ENCODE results near the gene PPDPF. TPM values are rescaled to one million over a fixed set of nuclear protein-coding genes. Genes with fewer than 3 reads are reported as not detected.

Gene PPDPF
- total and polyA plus RNA-seq, 9 donors, result 47.3 to 370 (median 186) TPM

GRCh38 chr20:63530788-63531160, 10.2 kb downstream of the PPDPF start:
- no peak for DNase-seq
- peaks cover 13% of the 10 kb centered on the region for H3K4me1 ChIP-seq (ENCODE audit: control insufficient read depth, insufficient read depth, low read length)
- 70% methylated on average over 12 of the region's 14 CpGs for WGBS (ENCODE audit: insufficient coverage)
- H3K4me3 ChIP-seq (ENCODE audit: low read length), result no peak overlapping the region
- H3K27ac ChIP-seq (ENCODE audit: low read length), result no peak overlapping the region
- no peaks in the 10 kb centered on the region for H3K9me3 ChIP-seq (replicated peaks; ENCODE audit: control insufficient read depth, low read depth, low read length)
- no peaks in the 10 kb centered on the region for H3K36me3 ChIP-seq (ENCODE audit: control insufficient read depth, insufficient read depth, low read length)
- peaks cover 29% of the 10 kb centered on the region for H3K27me3 ChIP-seq (ENCODE audit: control insufficient read depth, insufficient read depth, low read length)

GRCh38 chr20:63531686-63532448, 11.3 kb downstream of the PPDPF start:
- 71% methylated on average over 6 of the region's 27 CpGs for WGBS (ENCODE audit: insufficient coverage)
- DNase-seq, result no peak

DNA sequence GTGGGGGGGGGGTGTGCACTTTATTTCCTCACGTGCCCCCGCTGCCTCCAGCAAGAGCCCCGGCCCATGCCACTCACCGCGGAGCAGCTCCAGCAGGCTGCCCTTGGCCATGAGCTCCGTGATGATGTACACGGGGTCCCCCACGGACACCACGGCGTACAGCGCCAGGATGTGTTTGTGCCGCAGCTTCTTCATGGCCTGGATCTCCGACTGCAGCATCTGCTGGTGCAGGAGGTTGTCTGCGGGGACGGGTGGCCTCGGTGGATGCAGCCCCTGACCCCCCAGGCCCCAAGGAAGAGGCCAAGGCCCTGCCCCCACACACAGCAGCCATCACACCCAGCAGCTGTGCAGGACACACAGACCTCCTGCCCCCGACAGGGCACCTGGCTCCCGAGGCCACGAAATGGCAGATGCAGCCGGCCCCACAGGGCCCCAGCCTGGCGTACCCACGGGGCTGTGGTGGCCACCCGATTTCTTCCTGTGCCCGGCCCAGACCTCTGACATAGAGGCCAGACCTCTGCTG, 11.9 kb downstream of the PPDPF start:
- Histone ChIP-seq H3K4me3 (ENCODE audit: low read length) (no peak overlapping the region), H3K27ac (ENCODE audit: low read length) (no peak overlapping the region), H3K9me3 (replicated peaks; ENCODE audit: control insufficient read depth, low read depth, low read length) (no peaks in the 10 kb centered on the region), H3K36me3 (ENCODE audit: control insufficient read depth, insufficient read depth, low read length) (no peaks in the 10 kb centered on the region), H3K4me1 (ENCODE audit: control insufficient read depth, insufficient read depth, low read length) (peaks cover 22% of the 10 kb centered on the region), H3K27me3 (ENCODE audit: control insufficient read depth, insufficient read depth, low read length) (peaks cover 29% of the 10 kb centered on the region)
- DNase-seq, result no peak
- WGBS (ENCODE audit: insufficient coverage), result 69% methylated on average over 24 of the region's 24 CpGs

More at GRCh38 chr20:63531686-63532448, 11.3 kb downstream of the PPDPF start:
- Histone ChIP-seq H3K9me3 (replicated peaks; ENCODE audit: control insufficient read depth, low read depth, low read length) (no peaks in the 10 kb centered on the region), H3K36me3 (ENCODE audit: control insufficient read depth, insufficient read depth, low read length) (no peaks in the 10 kb centered on the region), H3K27ac (ENCODE audit: low read length) (no peak overlapping the region), H3K27me3 (ENCODE audit: control insufficient read depth, insufficient read depth, low read length) (peaks cover 29% of the 10 kb centered on the region), H3K4me1 (ENCODE audit: control insufficient read depth, insufficient read depth, low read length) (peaks cover 19% of the 10 kb centered on the region), H3K4me3 (ENCODE audit: low read length) (no peak overlapping the region)

DNA sequence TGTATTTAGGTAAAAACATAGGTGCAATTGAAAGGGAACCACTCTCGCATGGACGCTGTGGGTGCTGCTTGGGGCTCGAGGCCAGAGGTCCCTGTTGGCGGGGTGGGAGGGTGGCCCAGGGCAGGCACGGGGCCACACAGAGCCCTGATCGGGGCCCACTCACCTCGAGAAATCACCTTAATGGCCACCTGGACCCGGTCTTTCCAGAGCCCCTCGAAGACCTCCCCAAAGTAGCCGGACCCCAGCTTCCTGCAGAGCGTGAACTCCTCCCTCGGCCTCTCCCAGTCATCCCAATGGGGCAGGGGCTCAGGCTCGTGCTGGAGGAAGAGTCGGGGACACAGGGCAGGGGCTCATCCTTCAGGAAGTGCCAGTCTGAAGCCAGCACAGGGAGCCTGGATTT, 12.8 kb downstream of the PPDPF start:
- Histone ChIP-seq H3K4me3 (ENCODE audit: low read length) (no peak overlapping the region), H3K9me3 (replicated peaks; ENCODE audit: control insufficient read depth, low read depth, low read length) (no peaks in the 10 kb centered on the region), H3K36me3 (ENCODE audit: control insufficient read depth, insufficient read depth, low read length) (no peaks in the 10 kb centered on the region), H3K27ac (ENCODE audit: low read length) (no peak overlapping the region), H3K4me1 (ENCODE audit: control insufficient read depth, insufficient read depth, low read length) (peaks cover 30% of the 10 kb centered on the region), H3K27me3 (ENCODE audit: control insufficient read depth, insufficient read depth, low read length) (peaks cover 29% of the 10 kb centered on the region)
- WGBS (ENCODE audit: insufficient coverage), result 75% methylated on average over 12 of the region's 14 CpGs
- no peak for DNase-seq

GRCh38 chr20:63533871-63534393, 13.4 kb downstream of the PPDPF start:
- Histone ChIP-seq H3K27ac (ENCODE audit: low read length) (no peak overlapping the region), H3K4me1 (ENCODE audit: control insufficient read depth, insufficient read depth, low read length) (peaks cover 30% of the 10 kb centered on the region), H3K4me3 (ENCODE audit: low read length) (no peak overlapping the region), H3K27me3 (ENCODE audit: control insufficient read depth, insufficient read depth, low read length) (peaks cover 29% of the 10 kb centered on the region), H3K36me3 (ENCODE audit: control insufficient read depth, insufficient read depth, low read length) (no peaks in the 10 kb centered on the region), H3K9me3 (replicated peaks; ENCODE audit: control insufficient read depth, low read depth, low read length) (no peaks in the 10 kb centered on the region)
- no peak for DNase-seq
- WGBS (ENCODE audit: insufficient coverage), result 59% methylated on average over 28 of the region's 28 CpGs

- DNase-seq, result no peak
- Histone ChIP-seq H3K4me3 (ENCODE audit: low read length) (no peak overlapping the region), H3K9me3 (replicated peaks; ENCODE audit: control insufficient read depth, low read depth, low read length) (no peaks in the 10 kb centered on the region), H3K36me3 (ENCODE audit: control insufficient read depth, insufficient read depth, low read length) (no peaks in the 10 kb centered on the region), H3K27me3 (ENCODE audit: control insufficient read depth, insufficient read depth, low read length) (peaks cover 29% of the 10 kb centered on the region), H3K4me1 (ENCODE audit: control insufficient read depth, insufficient read depth, low read length) (peaks cover 30% of the 10 kb centered on the region), H3K27ac (ENCODE audit: low read length) (no peak overlapping the region)
- WGBS (ENCODE audit: insufficient coverage), result 57% methylated on average over 10 of the region's 12 CpGs
These were observed 13.9 kb downstream of the PPDPF start for GRCh38 chr20:63534427-63534830.

DNA sequence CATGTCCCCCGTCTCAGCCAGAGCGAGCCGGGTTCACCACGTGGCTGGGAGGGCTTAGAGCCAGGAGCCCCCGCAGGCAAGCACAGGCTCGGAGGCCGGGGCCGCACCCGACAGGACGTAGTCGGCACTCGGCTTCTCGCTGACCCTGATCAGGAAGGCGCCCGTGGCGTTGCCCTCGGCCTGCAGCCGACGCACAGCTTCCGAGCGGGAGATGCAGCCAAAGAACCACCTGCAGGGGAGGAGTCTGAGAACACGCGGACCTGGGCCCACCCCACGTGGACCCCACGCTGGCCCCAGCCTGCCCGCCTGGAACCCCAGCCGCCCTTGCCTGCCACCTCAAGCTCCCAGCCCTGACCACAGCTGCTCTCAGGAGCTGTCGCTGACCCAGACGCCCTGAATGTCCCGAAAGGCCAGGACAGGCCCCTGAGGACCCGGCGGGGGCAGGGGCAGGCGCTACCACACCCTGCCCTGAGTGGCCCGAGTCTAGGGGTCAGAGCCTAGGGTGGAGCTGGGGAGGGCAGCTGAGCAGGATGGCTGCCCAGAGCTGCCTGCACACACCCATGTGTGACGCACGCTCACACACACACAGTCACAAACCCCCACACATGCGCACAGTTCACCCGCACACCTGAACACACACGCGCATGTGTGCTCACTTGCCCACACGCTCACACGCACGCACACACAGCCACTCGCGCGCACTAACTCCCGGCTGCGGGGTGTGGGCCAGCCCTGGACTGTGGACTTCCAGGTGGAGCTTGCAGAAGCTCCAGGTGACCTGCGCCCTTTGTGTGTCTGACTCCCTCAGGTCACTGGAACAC, 14.5 kb downstream of the PPDPF start:
- no peak overlapping the region for H3K4me3 ChIP-seq (ENCODE audit: low read length)
- H3K4me1 ChIP-seq (ENCODE audit: control insufficient read depth, insufficient read depth, low read length), result peaks cover 30% of the 10 kb centered on the region
- H3K27ac ChIP-seq (ENCODE audit: low read length), result no peak overlapping the region
- DNase-seq, result no peak
- H3K9me3 ChIP-seq (replicated peaks; ENCODE audit: control insufficient read depth, low read depth, low read length), result no peaks in the 10 kb centered on the region
- H3K27me3 ChIP-seq (ENCODE audit: control insufficient read depth, insufficient read depth, low read length), result peaks cover 29% of the 10 kb centered on the region
- WGBS (ENCODE audit: insufficient coverage), result 41% methylated on average over 40 of the region's 49 CpGs
- H3K36me3 ChIP-seq (ENCODE audit: control insufficient read depth, insufficient read depth, low read length), result no peaks in the 10 kb centered on the region

GRCh38 chr20:63536241-63536977, 15.8 kb downstream of the PPDPF start:
- Histone ChIP-seq H3K27ac (ENCODE audit: low read length) (no peak overlapping the region), H3K36me3 (ENCODE audit: control insufficient read depth, insufficient read depth, low read length) (no peaks in the 10 kb centered on the region), H3K27me3 (ENCODE audit: control insufficient read depth, insufficient read depth, low read length) (peaks cover 29% of the 10 kb centered on the region), H3K9me3 (replicated peaks; ENCODE audit: control insufficient read depth, low read depth, low read length) (no peaks in the 10 kb centered on the region), H3K4me3 (ENCODE audit: low read length) (no peak overlapping the region), H3K4me1 (ENCODE audit: control insufficient read depth, insufficient read depth, low read length) (peaks cover 30% of the 10 kb centered on the region)
- 59% methylated on average over 35 of the region's 35 CpGs for WGBS (ENCODE audit: insufficient coverage)
- DNase-seq, result no peak

DNA sequence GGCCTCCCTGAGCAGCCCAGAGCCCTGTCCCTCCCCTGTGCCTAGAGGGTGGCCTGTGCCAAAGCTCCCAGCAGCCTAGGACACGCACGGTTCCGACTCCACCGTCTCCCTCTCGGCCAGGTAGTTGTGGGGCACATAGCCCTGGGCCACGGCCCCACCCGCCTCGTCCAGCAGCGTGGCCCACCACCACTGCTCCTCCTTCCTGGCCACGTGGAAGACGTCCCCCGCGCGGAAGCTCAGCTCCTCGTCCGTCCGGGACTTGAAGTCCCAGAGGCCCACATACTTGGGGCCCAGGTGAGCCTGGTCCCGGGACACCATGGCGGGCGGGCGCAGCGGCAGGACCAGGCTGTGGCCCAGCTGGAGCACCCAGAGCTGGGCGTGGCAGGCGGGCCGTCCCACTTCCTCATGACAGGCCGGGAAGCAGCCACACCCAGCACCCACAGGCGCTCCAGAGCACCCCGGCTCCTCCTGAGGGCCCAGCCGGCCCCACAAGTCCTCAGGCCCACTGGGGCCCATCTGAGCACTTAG, 16.5 kb downstream of the PPDPF start, which contains the start of gene PTK6:
Gene PTK6 (minus strand): TSS at position 380 of the 528 bp plus-strand sequence. CDS start 62 bp downstream, at position 318.
- Histone ChIP-seq H3K36me3 (ENCODE audit: control insufficient read depth, insufficient read depth, low read length) (no peaks in the 10 kb centered on the region), H3K27ac (ENCODE audit: low read length) (no peak within 1 kb of the TSS), H3K9me3 (replicated peaks; ENCODE audit: control insufficient read depth, low read depth, low read length) (no peaks in the 10 kb centered on the region), H3K4me3 (ENCODE audit: low read length) (no peak within 1 kb of the TSS), H3K27me3 (ENCODE audit: control insufficient read depth, insufficient read depth, low read length) (peaks cover 26% of the 10 kb centered on the region), H3K4me1 (ENCODE audit: control insufficient read depth, insufficient read depth, low read length) (peaks cover 30% of the 10 kb centered on the region)
- no peak for DNase-seq
- 77% methylated on average over 29 of the region's 29 CpGs for WGBS (ENCODE audit: insufficient coverage)

Data from muscle of leg (tissue), 11 donors.